Measurements from ENCODE around the gene C2orf92.

C2orf92 gene

GRCh38 chr2:97737421-97738178, 68.1 kb downstream of the C2orf92 start:
- H3K4me1 ChIP-seq (ENCODE audit: control insufficient read depth in 1 of 2, insufficient read depth in 1 of 2, low read depth in 1 of 2, low read length in 1 of 2): peaks cover 0 to 3% of the 10 kb centered on the region in 2 experiments
- no peaks in the 10 kb centered on the region for H3K27me3 ChIP-seq
- no peak for TF ChIP-seq CTCF (IDR thresholded peaks at IDR 0.05)
- no peaks in the 10 kb centered on the region for H3K36me3 ChIP-seq
- H3K4me3 ChIP-seq (ENCODE audit: low read depth in 1 of 2, low read length in 1 of 2): no peak overlapping the region
- H3K27ac ChIP-seq: no peak overlapping the region
- no peaks in the 10 kb centered on the region for H3K9me3 ChIP-seq

- Histone ChIP-seq H3K27ac (no peak overlapping the region), H3K4me1 (ENCODE audit: control insufficient read depth in 1 of 2, insufficient read depth in 1 of 2, low read depth in 1 of 2, low read length in 1 of 2) (peaks cover 0 to 3% of the 10 kb centered on the region in 2 experiments), H3K9me3 (no peaks in the 10 kb centered on the region), H3K4me3 (ENCODE audit: low read depth in 1 of 2, low read length in 1 of 2) (no peak overlapping the region), H3K27me3 (no peaks in the 10 kb centered on the region), H3K36me3 (no peaks in the 10 kb centered on the region)
- no peak for TF ChIP-seq CTCF (IDR thresholded peaks at IDR 0.05)
These were observed 68.9 kb downstream of the C2orf92 start for GRCh38 chr2:97738179-97739019.

GRCh38 chr2:97739020-97739892, 69.7 kb downstream of the C2orf92 start:
- Histone ChIP-seq H3K9me3 (no peaks in the 10 kb centered on the region), H3K27me3 (no peaks in the 10 kb centered on the region), H3K4me3 (ENCODE audit: low read depth in 1 of 2, low read length in 1 of 2) (no peak overlapping the region), H3K27ac (no peak overlapping the region), H3K4me1 (ENCODE audit: control insufficient read depth in 1 of 2, insufficient read depth in 1 of 2, low read depth in 1 of 2, low read length in 1 of 2) (peaks cover 0 to 3% of the 10 kb centered on the region in 2 experiments), H3K36me3 (peaks cover 8% of the 10 kb centered on the region)
- TF ChIP-seq CTCF (IDR thresholded peaks at IDR 0.05): no peak

- no peaks in the 10 kb centered on the region for H3K27me3 ChIP-seq
- TF ChIP-seq CTCF (IDR thresholded peaks at IDR 0.05): no peak
- H3K27ac ChIP-seq: no peak overlapping the region
- peaks cover 0 to 3% of the 10 kb centered on the region in 2 experiments for H3K4me1 ChIP-seq (ENCODE audit: control insufficient read depth in 1 of 2, insufficient read depth in 1 of 2, low read depth in 1 of 2, low read length in 1 of 2)
- no peaks in the 10 kb centered on the region for H3K9me3 ChIP-seq
- H3K36me3 ChIP-seq: peaks cover 10% of the 10 kb centered on the region
- H3K4me3 ChIP-seq (ENCODE audit: low read depth in 1 of 2, low read length in 1 of 2): no peak overlapping the region
These were observed 70.4 kb downstream of the C2orf92 start for GRCh38 chr2:97739893-97740245.

- TF ChIP-seq CTCF (IDR thresholded peaks at IDR 0.05): peak; percentile 63
- Histone ChIP-seq H3K4me3 (ENCODE audit: low read depth in 1 of 2, low read length in 1 of 2) (no peak overlapping the region), H3K9me3 (no peaks in the 10 kb centered on the region), H3K27ac (no peak overlapping the region), H3K27me3 (no peaks in the 10 kb centered on the region), H3K36me3 (peaks cover 10% of the 10 kb centered on the region), H3K4me1 (ENCODE audit: control insufficient read depth in 1 of 2, insufficient read depth in 1 of 2, low read depth in 1 of 2, low read length in 1 of 2) (peaks cover 0 to 3% of the 10 kb centered on the region in 2 experiments)
These were observed 71.2 kb downstream of the C2orf92 start for GRCh38 chr2:97740590-97741182.
